ENCODE data around the gene OR2V2.
A peak's percentile ranks its signal among the peaks of the same experiment; 100 is the strongest.

The OR2V2 gene

DNA sequence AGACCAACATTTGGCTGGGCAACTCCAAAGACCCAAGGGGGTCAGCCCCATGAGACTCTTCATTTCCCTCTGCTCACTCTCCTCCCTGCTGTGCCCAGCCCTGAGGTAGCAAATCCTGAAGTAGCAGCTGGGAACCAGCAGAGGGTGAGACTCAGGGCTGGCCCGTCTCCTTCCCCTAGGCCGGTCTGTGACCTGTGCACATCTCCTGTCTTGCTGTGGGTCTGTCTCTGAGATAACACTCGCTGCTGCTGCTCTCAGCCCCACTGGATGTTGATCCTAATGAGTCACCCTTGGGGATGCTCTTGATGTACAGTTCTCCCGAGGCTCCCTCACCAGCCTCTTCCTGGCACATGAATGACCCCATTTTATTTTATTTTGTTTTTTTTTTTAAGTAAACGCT lies 9.1 kb upstream of the OR2V2 start:
- no peak overlapping the region for H3K27ac ChIP-seq
- DNase-seq (ENCODE audit: low spot score) = no peak
- POLR2A ChIA-PET (ENCODE audit: low non-redundant PET) = no interaction called here
- TF ChIP-seq, protein P1, sequence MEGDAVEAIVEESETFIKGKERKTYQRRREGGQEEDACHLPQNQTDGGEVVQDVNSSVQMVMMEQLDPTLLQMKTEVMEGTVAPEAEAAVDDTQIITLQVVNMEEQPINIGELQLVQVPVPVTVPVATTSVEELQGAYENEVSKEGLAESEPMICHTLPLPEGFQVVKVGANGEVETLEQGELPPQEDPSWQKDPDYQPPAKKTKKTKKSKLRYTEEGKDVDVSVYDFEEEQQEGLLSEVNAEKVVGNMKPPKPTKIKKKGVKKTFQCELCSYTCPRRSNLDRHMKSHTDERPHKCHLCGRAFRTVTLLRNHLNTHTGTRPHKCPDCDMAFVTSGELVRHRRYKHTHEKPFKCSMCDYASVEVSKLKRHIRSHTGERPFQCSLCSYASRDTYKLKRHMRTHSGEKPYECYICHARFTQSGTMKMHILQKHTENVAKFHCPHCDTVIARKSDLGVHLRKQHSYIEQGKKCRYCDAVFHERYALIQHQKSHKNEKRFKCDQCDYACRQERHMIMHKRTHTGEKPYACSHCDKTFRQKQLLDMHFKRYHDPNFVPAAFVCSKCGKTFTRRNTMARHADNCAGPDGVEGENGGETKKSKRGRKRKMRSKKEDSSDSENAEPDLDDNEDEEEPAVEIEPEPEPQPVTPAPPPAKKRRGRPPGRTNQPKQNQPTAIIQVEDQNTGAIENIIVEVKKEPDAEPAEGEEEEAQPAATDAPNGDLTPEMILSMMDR (conservative IDR thresholded peaks at IDR 0.05; ENCODE audit: low read depth) = no peak
- CTCF ChIA-PET = no interaction called here

DNA sequence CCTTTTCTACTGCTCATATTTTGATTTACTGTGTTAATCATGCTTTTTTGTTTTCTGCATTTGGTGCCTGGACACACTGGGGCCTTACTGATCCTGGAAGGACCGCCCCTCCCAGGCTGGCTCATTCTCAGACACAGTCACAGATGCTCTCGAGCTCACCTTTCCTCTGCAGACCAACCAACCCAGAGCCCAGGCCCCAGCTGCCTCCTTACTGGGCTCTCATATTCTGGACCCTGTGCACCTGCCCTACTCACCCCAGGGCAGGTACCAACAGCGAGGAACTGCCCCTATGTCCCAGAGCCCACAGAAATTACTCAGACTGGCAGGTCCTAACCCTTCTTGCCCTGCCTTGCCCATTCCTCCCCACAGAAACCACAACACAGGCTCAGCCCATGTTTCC lies 6.6 kb upstream of the OR2V2 start:
- H3K27ac ChIP-seq = no peak overlapping the region
- ChIA-PET CTCF (no interaction called here), POLR2A (ENCODE audit: low non-redundant PET) (no interaction called here)
- no peak for DNase-seq (ENCODE audit: low spot score)
- TF ChIP-seq, protein P1 (conservative IDR thresholded peaks at IDR 0.05; ENCODE audit: low read depth) = no peak

DNA sequence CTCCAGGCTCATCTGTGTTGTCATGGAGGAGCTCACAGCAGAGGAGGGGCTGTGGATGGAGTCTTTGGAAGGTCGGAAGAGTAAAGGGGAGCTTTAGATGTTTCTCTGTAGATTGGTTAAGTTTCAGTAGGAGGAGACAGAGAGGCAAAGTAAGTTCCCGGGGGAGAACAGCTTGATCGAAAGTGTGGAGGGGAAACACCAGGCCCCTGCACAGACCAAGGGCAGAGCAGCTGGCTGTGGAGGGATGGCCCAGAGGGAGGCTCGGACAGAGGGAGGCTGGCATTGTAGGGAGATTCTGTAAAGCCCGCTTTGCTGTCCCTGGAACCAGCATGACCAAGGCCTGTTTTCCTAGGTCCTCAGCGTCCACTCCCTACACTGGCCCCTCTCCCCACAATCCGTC lies 5.3 kb upstream of the OR2V2 start:
- POLR2A ChIA-PET (ENCODE audit: low non-redundant PET) = no interaction called here
- CTCF ChIA-PET = interaction anchor here (1.1 kb wide), 1 partner anchor 32 kb away, joined by 3 read pairs; no protein-coding TSS in a partner anchor
- H3K27ac ChIP-seq = no peak overlapping the region
- TF ChIP-seq, protein P1 (conservative IDR thresholded peaks at IDR 0.05; ENCODE audit: low read depth) = no peak
- no peak for DNase-seq (ENCODE audit: low spot score)

DNA sequence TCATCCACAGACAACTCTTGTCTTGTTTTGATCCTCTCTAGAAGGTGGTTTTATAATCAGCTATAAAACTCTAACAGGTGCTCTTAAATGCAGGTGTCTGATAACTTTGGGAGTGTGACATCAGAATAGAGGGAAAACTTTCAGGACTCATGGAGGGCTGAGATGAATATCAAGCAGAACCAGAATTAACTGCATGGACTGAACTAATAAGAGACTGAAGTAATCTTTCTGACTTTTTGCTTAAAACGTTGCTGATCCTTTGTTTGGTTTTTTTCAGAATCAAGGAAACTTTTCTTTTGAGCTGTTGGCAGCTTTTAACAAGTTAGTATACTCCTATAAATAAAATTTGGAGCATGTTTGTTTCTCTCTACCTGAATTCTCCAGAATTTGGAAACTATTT lies 2.3 kb upstream of the OR2V2 start:
- CTCF ChIA-PET = interaction anchor here (0.6 kb wide), 1 partner anchor 28 kb away, joined by 6 read pairs; no protein-coding TSS in a partner anchor
- DNase-seq (ENCODE audit: low spot score) = no peak
- no peak overlapping the region for H3K27ac ChIP-seq
- TF ChIP-seq, protein P1 (conservative IDR thresholded peaks at IDR 0.05; ENCODE audit: low read depth) = no peak
- POLR2A ChIA-PET (ENCODE audit: low non-redundant PET) = no interaction called here

DNA sequence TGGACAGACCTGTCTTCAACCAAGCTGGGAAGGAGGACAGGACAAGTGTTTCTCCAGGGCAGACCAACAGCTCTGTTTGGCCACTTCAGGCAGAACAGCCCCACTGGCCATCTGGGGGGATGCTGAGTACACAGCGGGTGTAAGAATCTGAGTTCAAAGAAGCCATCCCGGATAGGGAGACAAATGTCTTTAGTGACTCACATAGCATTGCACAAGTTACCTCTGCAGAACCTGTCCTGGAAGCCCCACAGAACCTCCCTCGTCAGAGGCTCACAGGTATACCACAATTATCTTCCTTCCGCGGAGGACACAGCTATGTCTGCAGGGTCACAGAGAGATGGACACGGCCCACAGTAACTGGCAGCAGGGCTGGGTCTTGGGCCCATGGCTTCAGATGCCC lies 2.0 kb downstream of the OR2V2 start:
- H3K27ac ChIP-seq = no peak overlapping the region
- ChIA-PET POLR2A (ENCODE audit: low non-redundant PET) (no interaction called here), CTCF (no interaction called here)
- peak; percentile 76 for DNase-seq (ENCODE audit: low spot score)
- TF ChIP-seq, protein P1 (conservative IDR thresholded peaks at IDR 0.05; ENCODE audit: low read depth) = no peak

DNA sequence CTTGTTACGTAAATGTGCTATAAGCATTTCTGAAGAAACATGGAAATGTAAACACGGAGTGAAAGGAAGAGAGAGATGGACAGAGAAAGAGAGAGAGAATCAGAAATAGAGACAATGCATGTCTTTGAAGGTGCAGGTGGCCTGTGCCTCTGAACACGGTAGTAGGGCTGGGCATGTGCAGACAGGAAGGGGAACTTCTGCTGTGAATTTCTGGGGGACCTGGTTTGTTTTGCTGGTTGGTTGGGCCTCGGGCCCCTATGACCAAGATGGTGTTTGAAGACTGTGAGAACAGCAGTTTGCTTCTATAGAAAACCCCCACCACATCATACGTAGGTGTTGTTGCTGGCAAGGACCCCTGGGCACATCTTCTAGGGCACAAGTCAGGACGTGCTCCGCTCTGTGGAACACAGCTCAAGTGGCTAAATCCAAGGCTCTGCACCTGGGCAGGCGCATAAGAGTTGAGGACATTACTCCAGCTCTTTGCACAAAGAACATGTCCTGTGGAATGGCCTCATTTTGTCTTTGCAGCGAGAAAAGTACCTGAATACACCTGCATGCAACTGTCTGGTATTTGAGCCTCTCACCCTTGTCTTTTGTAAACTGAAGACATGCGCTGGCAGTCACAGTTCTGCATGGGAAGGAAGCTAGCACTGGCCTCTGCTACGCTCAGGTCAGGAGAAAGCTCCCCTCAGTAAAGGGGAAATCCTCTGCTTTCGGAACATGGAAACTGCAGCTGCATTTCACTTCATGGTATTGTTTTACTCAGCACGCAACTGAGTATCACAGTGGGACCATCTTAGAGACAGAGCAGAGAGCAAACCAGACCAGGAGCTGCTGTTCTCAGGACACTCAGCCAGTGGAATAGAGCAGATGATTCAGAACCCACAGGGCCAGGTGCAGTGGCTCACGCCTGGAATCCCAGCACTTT lies 2.7 kb downstream of the OR2V2 start:
- TF ChIP-seq, protein P1 (conservative IDR thresholded peaks at IDR 0.05; ENCODE audit: low read depth) = no peak
- POLR2A ChIA-PET (ENCODE audit: low non-redundant PET) = no interaction called here
- DNase-seq (ENCODE audit: low spot score) = no peak
- no peak overlapping the region for H3K27ac ChIP-seq
- CTCF ChIA-PET = interaction anchor here (0.6 kb wide), 1 partner anchor 16 kb away, joined by 3 read pairs; no protein-coding TSS in a partner anchor
